Glutamatergic neuron (in vitro differentiated cells): ENCODE measurements around the gene SLC25A44. TPM values are rescaled to one million over a fixed set of nuclear protein-coding genes. Genes with fewer than 3 reads are reported as not detected.

Source experiments
- DNase-seq: peaks from one replicate; pipeline ENCODE4 v3.0.0; 2022
- H3K27ac Mint-ChIP-seq: one replicate; pipeline ENCODE4 v1.8.0; 2020; ENCODE audit warnings: mild to moderate bottlenecking, mixed read lengths, inconsistent platforms; ENCODE audit not compliant: unreplicated experiment
- H3K27me3 Mint-ChIP-seq: one replicate; pipeline ENCODE4 v1.8.0; 2020; ENCODE audit warnings: mild to moderate bottlenecking, moderate library complexity, mixed read lengths, inconsistent platforms; ENCODE audit not compliant: unreplicated experiment
- H3K36me3 Mint-ChIP-seq: one replicate; pipeline ENCODE4 v1.8.0; 2020; ENCODE audit warnings: mild to moderate bottlenecking, mixed read lengths, inconsistent platforms; ENCODE audit not compliant: unreplicated experiment
- H3K4me1 Mint-ChIP-seq: one replicate; pipeline ENCODE4 v1.8.0; 2020; ENCODE audit warnings: mild to moderate bottlenecking, low read depth, mixed read lengths, inconsistent platforms; ENCODE audit not compliant: unreplicated experiment
- H3K4me3 Mint-ChIP-seq: one replicate; pipeline ENCODE4 v1.8.0; 2020; ENCODE audit warnings: mild to moderate bottlenecking, mixed read lengths, inconsistent platforms; ENCODE audit not compliant: unreplicated experiment
- H3K9me3 Mint-ChIP-seq: one replicate; pipeline ENCODE4 v1.8.0; 2020; ENCODE audit warnings: mild to moderate bottlenecking, moderate library complexity, mixed read lengths, inconsistent platforms; ENCODE audit not compliant: unreplicated experiment
- CTCF ChIP-seq: fragments of 200-600 bp; sonication (generic); IDR thresholded peaks from one replicate; pipeline ENCODE4 v1.5.0; 2021; ENCODE audit not compliant: partially characterized antibody, unreplicated experiment
- total RNA-seq: library from RNA; stranded (reverse); fragmentation: NEBNext Ultra II Directional; extraction: Animal tissue kit (Norgen Biotek cat#: 25700); gene quantifications from one replicate; pipeline ENCODE4 v1.2.1, GENCODE V29; 2021; ENCODE audit not compliant: unreplicated experiment

Gene SLC25A44
- total RNA-seq, 1 donor from 2014 or later = 66.0 TPM

DNA sequence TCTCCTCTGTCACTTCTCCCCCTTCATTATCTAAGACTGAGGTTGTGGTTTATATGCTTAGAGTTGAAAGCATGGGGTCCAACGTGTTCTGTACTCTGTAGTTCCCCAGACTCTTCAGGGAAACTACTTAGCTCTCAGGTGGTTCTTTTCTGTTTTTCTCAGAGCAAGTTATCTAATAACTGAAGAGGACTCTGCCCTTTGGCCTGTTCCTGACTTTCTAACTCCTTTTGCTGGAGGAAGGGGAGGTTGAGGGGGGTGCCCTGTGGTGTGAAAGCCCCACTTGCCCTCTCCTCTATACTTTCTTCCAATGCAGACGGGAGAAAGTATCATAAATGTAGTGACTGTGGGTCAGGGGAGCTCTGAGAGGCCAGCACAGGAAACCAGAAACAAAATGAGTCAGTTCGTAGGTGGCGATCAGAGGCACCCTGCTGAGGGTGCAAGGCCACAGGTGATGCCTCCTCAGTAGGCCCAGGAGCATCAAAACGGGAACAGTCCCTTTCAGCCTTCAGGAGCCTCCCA, 5.0 kb downstream of the SLC25A44 start:
- Mint-ChIP-seq H3K36me3 (no peaks in the 10 kb centered on the region), H3K9me3 (peaks cover 5% of the 10 kb centered on the region), H3K4me3 (no peak overlapping the region), H3K27ac (no peak overlapping the region), H3K4me1 (peaks cover 14% of the 10 kb centered on the region), H3K27me3 (peaks cover 1% of the 10 kb centered on the region)
- no peak for TF ChIP-seq CTCF
- DNase-seq = no peak

GRCh38 chr1:156200044-156200443, 6.1 kb downstream of the SLC25A44 start:
- Mint-ChIP-seq H3K9me3 (no peaks in the 10 kb centered on the region), H3K36me3 (no peaks in the 10 kb centered on the region), H3K4me1 (peaks cover 11% of the 10 kb centered on the region), H3K27me3 (no peaks in the 10 kb centered on the region), H3K4me3 (no peak overlapping the region), H3K27ac (no peak overlapping the region)
- no peak for DNase-seq
- no peak for TF ChIP-seq CTCF

GRCh38 chr1:156203331-156203730, 9.4 kb downstream of the SLC25A44 start:
- no peak for TF ChIP-seq CTCF

GRCh38 chr1:156204686-156205085, 10.8 kb downstream of the SLC25A44 start:
- Mint-ChIP-seq H3K27me3 (no peaks in the 10 kb centered on the region), H3K27ac (no peak overlapping the region), H3K4me3 (no peak overlapping the region)

More at GRCh38 chr1:156203331-156203730, 9.4 kb downstream of the SLC25A44 start:
- Mint-ChIP-seq H3K9me3 (no peaks in the 10 kb centered on the region), H3K36me3 (peaks cover 4% of the 10 kb centered on the region), H3K4me1 (no peaks in the 10 kb centered on the region), H3K4me3 (no peak overlapping the region), H3K27me3 (no peaks in the 10 kb centered on the region), H3K27ac (no peak overlapping the region)
- DNase-seq = no peak

More at GRCh38 chr1:156204686-156205085, 10.8 kb downstream of the SLC25A44 start:
- H3K9me3 Mint-ChIP-seq = no peaks in the 10 kb centered on the region
- DNase-seq = no peak
- no peak for TF ChIP-seq CTCF
- no peaks in the 10 kb centered on the region for H3K4me1 Mint-ChIP-seq
- peaks cover 4% of the 10 kb centered on the region for H3K36me3 Mint-ChIP-seq
